Fibroblast of skin of left quadriceps (primary cell): Measurements from ENCODE around the gene PPARG.
"Not testable (repeated sequence)": the region's sequence is repeated elsewhere in the genome, so short reads cannot be mapped to it uniquely, and the experiment has no call there.

Experiments used
- DNase-seq, 2 experiments: peaks; one replicate each; pipeline ENCODE4 v3.0.0-alpha.2; 2013; ENCODE audit warnings: low read depth in 2 of 2

PPARG gene

DNA sequence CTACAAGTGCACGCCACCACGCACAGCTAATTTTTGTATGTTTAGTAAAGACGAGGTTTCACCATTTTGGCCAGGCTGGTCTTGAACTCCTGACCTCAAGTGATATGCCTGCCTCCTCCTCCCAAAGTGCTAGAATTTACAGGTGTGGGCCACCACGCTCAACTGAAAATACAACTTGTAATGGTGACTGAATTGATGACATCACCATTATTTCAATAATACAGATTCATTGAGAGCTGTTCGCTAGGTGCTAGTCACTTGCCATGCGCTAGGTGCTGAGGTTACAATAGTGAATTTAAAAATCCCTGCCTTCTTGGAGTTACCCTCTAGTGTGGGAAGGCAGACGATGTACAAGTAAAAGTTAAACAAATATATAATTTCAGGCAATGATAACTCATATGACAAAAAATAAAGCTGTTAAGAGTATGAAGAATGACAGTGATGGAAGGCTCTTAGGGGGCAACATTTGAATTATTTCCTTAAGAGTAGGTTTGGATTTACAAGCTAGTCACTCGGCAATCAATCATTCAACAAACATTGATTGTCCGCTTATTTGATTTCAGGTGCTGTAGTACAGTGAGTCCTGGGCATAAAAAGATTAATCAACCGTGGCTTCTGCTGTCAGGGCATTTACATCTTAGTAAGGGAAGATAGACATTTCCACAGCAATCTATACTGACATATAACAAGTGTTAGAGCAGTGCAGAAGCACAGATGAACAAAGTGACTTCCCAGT is 9.1 kb upstream of the PPARG start:
- no peak for DNase-seq

DNA sequence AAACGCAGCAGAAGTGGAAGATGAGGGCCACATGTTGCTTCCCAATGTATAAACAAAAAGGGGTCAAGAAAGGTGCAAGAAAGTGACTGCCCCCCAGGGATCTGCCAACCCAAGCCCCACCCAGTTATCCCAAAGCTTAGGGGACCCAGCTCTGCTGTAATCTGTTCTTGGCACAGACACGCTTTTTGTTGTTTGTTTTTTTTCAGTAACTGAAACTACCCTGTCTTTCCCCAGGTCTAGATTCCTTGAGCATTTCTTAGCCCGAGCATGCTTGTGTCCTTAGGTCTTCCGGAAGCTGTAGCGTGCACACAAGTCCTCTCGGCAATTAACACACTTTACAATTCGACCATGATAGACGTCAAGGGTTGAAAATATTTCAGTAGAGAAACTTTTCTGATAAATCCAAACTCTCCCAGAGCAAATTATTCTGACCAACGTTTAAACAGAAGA is 8.5 kb upstream of the PPARG start:
- no peak for DNase-seq

DNA sequence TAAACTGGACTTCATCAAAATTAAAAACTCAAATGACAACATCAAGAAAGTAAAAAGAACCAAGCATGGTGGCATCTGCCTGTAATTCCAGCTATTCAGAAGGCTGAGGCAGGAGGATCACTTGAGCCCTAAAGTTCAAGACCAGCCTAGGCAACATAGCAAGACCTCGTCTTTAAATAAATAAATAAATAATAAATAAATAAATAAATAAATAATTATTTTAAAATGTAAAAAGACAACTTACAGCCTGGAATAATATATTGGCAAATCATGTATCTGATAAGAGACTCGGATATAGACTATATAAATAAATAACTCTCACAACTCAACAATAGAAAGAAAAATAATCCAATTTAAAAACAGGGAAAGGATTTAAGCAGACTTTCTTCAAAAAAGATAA is 4.3 kb upstream of the PPARG start:
- no peak for DNase-seq

DNA sequence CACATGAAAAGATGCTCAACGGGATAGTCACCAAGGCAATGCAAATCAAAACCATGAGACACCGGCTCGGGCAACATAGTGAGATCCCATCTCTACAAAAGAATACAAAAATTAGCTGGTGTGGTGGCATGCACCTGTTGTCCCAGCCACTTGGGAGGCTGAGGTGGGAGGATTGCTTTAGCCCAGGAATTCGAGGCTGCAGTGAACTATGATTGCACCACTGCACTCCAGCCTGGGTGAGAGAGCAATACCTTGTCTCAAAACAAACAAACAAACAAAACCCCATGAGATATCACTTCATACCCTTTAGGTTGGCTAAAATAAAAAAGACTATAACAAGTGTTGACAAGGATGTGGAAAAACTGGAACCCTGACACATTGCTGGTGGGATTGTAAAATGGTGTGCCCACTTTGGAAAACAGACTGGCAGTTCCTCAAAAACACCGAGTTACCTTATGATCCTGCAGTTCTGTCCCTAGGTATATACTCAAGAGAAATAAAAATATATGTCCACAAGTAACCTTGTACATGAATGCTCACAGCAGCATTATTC is 3.8 kb upstream of the PPARG start:
- no peak for DNase-seq

DNA sequence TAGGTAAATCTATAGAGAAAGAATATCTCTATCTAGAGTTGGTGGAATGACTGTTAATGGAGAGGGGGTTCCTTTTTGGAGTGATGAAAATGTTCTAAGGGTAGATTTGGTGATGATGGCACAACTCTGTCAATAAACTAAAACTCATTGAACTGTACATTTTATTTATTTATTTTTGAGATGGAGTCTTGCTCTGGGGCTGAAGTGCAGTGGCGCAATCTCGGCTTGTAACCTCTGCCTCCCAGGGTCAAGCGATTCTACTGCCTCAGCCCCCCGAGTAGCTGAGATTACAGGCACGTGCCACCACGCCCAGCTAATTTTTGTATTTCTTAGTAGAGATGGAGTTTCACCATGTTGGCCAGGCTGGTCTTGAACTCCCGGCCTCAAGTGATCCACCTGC is 3.1 kb upstream of the PPARG start:
- DNase-seq = not testable (repeated sequence)

DNA sequence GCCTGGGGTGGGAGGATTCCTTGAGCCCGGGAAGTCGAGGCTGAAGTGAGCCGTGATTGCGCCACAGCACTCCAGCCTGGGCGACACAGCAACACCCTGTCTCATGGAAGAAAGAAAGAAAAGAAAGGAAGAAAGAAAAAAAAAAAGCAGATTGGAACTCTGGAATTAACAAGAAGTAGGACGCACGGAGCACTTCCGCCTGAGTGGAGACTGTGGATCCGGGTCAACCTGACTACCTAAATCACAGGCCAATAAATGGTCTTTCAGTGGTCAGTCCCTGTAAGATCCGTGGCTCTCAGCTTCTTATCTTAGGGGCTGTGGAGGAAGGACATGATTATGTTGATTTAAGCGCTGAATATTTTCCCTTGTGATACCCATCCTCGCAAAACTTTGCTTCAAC is 2.4 kb upstream of the PPARG start:
- DNase-seq = no peak

DNA sequence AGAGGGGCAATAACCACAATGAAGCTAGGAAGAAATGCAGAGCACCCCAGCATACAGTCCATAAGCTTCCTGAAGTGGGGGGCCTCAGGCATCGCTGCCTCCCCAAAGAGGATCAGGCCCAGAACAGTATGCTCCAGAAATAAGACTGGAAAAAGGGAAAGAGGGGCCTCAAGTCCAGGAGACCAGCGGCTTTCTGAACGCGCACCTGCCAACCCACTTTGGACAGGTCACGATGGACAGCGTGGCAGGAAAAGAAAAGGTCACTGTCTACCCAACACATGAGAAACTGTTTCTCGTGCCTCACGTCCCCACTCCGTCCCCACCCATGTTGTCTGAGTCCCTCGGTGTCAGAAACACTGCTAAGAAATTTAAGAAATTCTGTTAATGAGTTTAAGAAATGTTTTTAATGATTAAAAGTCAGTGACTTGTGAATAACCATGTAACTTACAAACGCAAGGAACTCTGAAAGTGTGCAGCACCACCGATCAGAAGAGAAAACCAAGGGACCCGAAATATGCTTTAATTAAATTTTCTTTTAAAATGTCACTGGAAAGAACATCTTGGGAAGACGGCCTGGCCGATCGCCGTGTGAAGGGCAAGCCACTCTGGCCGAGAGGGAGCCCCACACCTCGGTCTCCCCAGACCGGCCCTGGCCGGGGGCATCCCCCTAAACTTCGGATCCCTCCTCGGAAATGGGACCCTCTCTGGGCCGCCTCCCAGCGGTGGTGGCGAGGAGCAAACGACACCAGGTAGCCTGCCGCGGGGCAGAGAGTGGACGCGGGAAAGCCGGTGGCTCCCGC is 1.7 kb upstream of the PPARG start:
- no peak for DNase-seq

DNA sequence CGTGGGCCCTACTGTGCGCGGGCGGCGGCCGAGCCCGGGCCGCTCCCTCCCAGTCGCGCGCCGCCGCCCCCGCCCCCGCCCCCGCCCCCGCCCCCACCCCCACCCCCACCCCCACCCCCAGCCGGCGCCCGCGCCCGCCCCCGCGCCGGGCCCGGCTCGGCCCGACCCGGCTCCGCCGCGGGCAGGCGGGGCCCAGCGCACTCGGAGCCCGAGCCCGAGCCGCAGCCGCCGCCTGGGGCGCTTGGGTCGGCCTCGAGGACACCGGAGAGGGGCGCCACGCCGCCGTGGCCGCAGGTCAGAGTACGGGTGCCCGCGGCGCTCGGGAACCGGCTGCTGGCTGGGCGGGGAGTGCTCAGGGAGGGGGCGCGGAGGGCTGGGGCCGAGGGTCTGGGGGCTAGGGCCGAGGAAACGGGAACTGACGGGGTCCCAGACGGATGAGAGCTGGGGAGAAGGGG is 1.1 kb upstream of the PPARG start:
- no peak for DNase-seq

DNA sequence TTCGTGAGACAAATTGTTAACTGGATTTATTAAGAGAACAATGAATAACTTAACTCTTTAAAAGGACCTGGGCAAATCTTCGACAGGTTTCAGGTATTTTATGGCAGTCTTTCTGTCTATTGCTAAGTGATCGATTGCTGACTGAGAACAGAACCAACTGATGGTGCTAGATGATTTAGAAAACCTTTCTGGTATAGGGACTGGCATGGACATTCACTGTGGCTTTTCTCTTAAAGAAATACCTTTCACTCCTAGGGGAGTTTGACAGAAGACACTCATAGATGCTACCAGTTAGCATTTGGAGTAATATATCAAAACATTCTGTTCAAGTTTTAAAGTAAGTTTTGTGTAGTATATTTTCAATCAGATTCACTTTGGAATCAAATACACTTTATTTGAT is 654 bp downstream of the PPARG start:
- DNase-seq = no peak

DNA sequence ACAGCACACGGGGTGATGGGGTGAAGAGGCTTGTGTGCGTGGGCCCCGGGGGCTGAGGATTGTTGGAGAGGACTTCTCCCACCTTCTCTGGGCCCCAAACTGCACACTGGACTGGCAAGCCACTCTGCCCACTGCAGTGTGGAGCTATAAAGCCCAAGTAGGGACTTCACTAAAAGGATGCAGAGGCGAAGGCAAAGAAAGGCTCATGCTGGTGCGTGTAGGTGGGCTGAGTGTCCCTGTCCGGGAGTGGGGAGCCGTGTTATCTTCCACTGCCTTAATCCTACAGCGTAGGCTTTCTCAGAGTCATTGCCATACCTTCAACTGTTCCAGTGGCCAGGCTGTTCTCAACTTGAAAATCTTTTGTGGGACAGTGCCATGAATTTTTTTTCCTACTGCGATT is 3.9 kb downstream of the PPARG start:
- DNase-seq = no peak

DNA sequence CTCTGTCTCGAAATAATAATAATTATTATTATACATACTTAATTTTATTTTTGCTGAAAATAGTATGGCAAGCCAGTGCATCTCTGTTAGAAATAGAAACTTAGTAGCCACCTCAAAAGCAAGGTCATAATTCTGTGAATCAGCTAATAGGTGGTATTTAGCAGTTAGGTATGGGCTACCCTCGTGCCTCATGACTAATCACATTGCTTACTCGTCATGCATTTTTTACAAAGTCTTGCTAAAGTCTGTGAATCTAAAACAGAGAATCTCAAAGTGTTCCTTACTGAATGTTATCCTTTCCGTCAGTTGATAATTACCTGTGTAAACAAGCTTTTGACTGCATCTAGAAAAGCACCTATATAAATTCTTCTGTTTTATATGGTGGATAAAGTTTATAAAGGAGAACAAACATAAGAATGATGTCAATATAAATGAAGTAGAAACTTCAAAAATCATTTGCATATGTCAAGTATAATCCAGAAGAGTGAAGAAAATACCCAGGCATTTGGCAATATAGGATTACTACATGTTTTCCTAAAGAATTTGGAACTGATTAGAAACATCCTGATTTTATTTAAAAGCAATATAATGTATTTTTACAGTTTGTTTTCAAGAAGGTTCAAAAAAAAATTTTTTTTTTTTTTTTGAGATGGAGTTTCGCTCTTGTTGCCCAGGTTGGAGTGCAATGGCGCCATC is 6.2 kb downstream of the PPARG start:
- DNase-seq = peak; percentile 44 to 48

DNA sequence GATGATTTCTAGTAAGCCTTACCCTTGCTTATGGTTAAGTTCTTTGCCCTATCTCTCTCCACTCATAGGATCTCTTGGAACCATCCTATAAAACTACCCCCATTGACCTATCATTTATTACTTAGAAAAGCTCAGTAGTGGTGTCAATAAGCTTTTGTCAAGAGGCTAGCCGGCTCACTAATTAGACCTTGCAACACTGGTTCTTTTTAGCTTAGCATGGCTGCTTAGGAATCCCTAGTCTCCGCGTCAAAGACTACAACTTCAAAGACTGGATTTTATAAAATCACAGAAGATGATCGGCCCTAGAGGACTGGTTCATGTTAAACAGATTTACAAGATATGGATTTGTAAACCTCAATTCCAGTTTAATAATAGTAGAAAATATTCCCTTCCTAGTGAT is 7.6 kb downstream of the PPARG start:
- no peak for DNase-seq

DNA sequence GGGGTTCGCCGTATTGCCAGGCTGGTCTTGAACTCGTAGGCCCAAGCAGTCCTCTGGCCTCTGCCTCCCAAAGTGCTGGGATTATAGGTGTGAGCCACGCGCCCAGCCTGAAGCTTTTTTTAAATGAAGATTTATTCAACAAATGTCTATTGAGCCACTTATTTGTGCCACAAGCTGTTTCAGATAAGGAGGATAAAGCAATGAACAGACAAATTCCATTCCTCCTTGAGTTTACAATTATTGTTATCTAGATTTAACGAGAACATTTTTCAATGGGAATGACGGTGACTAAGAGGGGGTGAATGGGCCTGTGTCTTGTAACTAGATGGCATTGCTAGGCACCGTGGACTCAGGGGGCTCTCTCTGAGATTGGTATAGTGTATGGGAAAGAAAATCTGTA is 10.2 kb downstream of the PPARG start:
- no peak for DNase-seq

DNA sequence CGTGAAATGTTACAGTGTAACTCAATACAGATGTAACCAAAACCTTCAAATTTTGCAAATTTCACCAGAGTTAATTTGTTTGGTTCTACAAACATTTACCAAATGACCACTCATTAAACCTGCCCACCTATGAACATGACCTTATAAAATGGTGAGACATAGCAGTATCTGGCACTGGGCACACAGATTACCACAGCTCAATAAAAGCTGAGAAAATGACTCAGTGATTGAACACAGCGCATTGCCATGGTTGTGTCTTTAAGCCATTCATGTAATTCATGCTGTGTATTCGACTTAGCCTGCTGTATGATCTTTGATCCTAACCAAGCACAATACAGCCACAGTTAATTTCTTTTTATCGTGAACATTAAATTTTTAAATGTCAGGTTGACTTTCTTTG is 11.3 kb downstream of the PPARG start:
- no peak for DNase-seq

DNA sequence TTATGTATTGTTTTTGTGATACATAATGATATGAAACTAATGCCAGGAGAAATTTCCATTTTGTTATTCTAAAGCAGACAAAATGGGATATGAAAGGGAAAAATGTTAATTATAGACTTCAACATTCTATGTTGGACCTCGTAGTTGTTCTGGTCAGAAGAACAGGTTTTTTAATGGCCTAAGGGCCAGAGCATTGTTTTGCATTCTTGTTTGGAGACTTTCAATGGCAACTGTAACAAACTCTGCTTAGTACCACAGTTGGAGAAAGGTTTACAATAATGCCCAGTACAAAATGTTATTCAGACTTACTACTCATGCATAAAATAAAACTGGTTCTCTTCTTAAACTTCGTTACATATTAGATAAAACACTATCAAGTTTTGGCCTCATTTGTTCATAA is 12.2 kb downstream of the PPARG start:
- no peak for DNase-seq

DNA sequence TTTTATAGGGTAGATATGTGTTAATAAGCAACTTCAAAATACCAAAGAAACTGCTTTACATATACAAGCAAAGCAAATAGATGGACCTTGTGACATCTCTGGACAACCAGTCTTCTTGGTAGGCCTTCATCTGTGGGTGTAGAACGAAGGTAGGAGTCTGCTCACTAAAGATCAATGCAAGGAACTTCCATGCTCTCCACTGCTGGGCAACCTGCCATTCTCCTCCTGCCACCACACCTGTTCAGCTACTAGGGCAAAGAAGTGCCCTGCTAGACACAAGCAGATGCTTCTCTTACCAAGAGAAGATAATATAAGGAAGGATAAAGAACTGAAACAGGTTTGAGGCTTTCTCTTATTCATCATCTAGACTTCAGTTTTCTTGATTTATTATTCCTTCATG is 12.6 kb downstream of the PPARG start:
- DNase-seq = no peak

DNA sequence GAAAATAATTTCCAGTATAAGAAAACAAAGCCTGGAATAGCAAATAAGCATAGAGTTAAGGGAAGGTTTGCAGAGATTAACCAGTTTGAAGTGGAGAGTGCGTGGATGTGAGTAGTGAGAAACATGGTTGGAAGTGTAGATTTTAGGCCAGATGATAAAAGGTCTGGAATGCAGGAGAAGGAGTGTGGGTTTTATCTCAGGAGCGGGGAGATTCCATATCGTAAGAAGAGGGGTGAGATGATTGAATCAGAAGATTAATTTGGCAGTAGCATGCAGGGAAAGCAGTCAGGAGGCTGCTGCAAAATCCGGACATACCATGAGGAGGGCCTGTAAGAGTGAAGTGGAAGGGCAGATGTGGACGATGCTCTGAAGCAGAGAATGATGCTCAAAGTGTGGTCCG is 13.7 kb downstream of the PPARG start:
- no peak for DNase-seq

DNA sequence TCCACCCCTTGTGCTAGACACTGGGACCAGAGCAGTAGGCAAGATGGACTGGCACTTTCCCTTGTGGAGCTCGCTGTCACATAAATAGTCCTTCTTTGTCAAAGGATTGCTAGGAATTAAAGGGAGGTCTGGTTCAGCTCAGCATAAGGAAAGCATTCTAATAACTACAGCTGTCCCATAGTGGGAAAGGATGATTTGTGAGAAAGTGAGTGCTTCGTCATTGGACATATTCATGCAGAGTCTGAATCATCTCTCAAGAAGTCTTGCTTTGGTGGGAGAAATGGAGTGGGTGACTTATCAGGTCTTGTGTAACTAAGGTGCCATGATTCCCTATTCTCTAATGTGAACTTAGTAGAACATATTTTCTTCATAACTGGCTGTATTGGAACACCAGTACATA is 14.7 kb downstream of the PPARG start:
- DNase-seq = peak; percentile 88

DNA sequence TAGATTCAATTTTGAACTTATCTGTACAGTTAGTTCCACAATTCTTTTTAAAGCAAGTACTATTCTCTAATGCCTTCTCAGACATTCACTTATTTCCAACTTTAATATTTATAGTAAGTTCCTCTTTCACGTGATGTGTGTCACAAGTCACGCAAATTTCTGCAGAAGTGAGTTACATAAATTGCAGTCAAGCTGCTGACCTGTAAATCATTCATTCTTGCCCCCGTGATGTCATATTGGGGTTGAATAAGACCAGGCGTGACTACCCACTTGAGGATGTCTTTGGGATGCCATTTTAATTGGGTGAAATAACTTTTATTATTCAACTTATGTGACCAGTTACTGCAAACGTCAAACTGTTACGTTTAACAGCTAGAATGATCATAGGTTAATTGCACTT is 15.1 kb downstream of the PPARG start:
- DNase-seq = no peak

DNA sequence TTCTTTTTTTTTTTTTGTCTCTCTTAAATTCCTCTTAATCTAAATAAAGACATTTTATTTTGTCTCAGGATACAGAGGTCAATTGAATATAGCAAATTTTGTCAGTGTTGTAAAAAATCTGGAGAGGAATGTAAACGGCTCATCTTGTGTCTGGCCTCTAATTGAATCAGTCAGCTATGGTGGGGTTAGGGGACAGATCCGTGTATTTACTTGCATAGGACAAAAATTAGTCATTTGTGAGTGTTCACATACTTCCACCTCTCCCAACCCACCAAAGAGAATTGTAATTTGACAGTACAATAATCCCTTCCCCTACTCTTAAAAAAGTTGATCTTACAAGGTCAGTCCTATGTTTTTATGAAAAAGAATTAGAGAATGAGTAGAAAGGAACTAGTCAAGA is 18.3 kb downstream of the PPARG start:
- DNase-seq = no peak

DNA sequence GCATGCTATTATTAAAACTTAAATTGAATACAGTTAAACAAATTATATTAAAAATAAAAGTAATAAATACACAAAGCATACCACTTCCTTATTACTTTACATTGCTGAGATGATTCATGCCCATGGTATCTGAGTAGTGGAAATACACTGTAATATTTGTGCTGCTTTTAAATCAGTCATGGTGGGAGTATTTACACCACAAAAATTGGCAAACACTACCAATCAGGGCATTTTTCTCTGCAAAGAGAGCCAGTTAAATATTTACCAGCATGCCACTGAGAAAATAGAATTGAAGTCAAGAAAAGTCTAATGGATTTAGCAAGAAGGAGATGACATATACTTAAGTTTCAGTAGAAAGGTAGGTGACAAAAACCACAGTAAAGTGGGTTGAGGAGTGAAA is 19.6 kb downstream of the PPARG start:
- peak; percentile 81 to 83 for DNase-seq

DNA sequence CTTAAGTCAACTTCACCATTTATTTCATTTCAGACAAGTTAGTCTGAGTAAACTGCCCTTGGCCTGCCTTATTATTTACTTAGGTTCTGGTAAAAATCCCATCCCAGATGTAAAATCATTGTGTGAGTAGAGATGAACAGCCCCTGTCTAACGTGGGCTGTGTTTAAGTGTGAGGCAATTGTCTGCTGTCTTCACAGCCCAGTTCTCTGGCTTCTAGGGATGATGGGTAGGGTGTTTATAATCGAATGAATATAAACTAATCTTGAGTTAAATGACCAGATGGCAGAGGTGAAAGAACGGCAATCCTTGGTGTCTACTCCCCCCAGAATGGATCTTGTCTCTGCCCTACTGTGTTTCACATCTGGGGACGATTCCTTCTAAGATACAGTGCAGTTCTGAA is 20.8 kb downstream of the PPARG start:
- no peak for DNase-seq
